Right forelimb (tissue), 1 donor: ENCODE measurements around the gene PREX1.
"Not testable (repeated sequence)": the region's sequence is repeated elsewhere in the genome, so short reads cannot be mapped to it uniquely, and the experiment has no call there.

Experiments used
- DNase-seq: peaks from one replicate; pipeline ENCODE4 v3.0.0-alpha.2; 2018

PREX1 gene

DNA sequence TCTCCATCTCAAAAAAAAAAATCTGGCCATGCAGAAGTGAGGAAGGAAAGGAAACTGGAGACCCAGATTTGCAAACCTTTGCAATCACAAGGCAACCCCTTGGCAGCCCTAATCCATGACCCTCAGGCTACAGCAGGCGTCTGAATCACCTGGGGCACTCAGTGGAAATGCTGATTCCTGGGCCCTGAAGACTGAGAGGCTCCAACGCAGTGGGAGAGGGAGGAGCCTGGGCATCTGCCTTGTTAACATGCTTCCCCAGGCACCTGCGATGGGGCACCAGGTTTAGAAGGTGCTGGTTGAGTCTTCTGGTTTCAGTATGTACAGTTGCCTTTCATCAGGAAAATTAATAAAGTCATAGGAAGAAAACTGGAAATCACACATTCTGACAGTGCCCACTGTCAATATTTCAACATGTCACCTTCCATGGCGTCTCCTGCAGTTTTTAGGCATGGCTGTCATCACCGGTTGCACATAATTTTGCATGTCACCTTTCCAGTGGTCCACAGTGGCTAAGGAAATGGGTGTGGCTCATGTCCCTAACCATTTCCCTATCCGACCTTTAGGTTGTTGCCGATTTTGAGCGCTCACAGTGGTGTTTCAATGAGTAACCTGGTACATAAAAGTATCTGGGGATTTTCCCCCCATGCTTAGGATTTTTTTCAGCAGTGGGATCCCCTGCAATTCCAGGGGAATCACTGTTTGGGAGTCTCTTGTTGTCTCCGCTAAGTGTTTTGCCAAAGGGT is 56.9 kb downstream of the PREX1 start:
- DNase-seq, result no peak

DNA sequence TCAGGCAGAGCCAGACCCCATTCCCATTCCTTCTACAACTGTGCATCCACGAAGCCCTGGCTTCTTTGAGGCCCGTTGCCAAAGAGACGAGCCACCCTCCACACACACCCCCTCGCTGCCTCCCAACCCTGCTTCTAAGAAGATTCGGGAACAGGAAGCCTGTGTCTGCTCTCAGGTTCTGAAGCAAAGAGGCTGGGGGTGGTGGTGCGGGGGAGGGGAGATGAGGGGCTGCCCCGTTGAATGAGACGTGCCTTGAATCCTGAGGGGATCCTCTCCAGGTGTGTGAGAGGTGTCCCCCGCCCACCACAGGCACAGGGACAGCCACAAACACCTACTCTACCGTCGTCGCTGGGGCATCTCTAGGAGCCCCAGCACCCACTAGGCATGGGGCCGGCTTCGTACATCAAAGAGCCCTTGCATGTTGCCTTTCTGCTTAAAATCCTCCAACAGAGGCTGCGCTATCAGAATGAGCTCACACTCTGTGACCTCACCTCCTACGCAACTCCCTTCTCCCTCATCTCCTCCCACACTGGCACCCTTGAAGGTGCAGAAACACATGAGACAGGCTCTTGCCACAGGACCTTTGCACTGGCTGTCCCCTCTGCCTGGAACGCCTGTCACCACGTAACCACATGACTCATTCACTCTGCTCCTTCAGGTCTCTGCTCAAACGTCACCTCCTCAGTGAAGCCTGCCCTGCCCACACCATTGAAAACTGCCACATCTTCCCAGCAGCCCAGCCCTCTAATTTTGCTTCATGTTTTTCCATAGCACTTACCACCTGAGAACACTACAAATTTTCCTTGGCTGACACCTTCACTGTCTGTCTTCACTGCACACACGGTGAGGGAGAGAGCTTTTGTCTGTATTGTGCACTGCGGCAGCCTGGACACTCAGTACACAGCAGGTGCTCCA is 58.5 kb downstream of the PREX1 start:
- no peak for DNase-seq

DNA sequence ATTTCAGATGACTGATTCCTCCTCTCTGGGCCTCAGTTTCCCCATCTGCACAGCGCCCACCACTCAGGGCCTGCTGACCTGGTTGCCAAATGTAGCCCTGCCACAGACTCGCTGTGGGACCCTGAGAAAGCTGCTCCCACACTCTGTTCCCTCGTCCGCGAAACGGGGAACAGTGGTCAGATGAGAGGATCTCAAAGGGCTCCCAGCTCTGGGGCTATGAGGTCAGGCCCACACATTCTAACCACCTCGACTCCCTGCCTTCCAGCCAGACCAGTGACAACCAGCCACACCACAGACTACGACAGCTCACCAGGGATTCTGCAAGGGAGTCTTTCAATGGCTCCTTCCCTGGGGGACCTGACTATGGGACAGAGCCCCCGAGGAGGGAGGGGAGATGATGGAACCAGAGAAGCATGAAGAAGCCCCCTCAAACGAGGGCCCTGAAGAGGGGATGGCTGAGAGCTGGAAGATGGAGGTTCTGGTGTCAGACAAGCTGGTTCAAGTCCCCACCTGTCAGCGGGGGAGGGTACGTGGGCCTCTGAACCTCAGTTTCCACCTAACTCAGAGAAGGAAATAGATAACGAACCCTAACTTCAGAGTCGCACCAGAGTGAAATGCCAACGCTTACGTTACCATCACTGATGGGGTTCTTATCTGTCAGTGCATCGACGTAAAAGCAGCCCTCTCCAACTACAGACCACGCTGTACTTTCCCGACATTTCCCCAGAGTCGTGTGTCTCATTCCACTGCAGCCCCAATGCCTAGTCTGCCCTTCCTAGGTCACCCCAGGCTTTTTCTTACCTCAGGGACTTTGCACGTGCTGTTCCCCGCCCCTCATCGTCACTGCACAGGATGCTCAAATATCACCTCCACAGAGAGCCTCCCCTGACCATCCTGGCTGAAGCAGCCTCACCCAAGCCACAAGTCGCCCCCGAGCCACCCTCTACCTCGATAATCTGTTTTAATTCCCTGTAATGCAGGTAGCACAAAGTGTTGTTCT is 60.5 kb downstream of the PREX1 start:
- DNase-seq, result no peak

DNA sequence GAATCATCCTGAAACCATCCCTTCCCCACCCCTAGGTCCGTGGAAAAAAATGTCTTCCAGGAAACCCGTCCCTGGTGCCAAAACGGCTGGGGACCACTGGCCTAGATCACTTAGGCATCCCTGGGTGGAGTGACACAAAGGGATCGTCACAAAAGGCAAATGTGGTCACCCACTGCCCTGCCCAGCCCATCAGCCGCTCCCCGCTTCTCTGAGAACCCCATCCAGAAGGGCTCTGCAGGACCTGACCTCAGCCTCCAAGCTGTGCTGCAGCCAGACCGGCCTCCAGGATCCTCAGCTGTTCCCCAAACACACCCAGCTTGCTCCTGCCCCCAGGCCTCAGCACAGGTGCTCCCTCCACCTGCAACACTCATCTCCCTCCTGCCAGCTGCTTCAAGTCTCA is 61.6 kb downstream of the PREX1 start:
- DNase-seq, result no peak

DNA sequence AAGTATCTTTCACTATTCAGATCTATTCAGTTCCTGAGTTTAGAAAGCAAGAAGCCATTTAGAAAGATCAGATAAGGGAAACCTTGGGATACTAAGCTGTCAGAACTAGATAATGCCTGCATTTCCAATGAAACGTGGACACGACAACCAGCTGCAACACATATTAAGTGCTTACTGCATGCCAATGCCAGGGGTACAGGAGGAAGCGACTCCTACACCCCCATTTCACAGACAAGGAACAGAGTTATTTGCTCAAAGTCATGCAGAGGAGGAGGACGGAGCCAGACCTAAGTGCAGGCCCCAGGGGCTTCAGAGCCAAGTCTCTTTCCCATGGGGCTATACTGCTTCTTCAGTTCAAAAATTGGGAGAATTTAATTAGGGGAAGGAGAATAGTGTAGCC is 62.4 kb downstream of the PREX1 start:
- DNase-seq, result no peak

DNA sequence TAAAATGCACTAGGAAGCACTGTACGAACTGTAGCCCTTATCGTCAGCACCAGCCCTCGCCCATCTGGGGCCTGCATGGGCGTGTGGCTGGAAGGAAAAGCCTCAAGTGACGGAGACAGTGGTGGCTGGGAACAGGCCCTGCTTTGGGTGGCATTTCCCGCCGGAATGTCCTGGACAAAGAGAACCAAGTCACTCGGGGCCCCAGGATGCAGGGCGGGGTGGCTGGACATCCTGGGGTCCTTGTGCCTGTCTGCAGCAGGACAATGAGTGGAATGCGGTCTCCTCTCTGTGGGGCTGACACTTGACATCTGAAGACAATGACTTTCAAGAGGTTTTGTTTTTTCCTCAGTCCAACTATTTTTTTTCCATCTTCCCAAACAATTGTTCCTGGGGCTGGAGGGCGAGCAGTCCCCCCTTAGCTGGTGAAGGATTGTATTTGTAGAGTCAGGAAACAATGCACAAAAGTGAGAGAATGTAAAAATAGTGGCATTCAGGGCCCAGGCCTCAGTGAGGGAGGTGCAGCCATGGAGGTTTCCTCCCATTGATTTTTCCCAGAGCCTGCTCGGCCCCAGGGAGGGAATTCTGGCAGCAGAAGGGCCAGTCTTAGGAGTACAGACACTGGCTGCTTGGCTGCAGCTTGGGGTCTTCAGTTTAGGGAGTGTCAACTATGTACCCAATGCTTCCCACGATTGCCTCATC is 64.4 kb downstream of the PREX1 start:
- DNase-seq, result no peak

DNA sequence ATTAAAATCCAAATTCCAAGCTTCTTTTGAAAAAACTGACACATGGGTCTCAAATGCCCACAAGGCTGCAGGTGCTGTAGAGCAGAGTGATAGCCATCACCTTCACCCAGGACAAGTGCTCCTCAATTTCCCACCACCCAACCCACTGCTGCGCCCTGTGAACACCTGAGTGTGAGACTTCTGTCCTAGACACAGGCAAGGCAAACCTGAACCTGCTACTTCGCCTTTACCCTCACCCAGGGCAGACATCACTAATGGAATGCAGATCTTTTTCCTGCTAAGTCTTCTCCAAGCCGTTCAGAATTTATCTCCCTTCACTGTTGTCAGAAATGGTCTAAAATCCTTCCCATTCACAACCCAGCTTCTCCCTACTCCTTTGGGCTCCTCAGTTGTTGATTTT is 65.9 kb downstream of the PREX1 start:
- DNase-seq, result no peak

DNA sequence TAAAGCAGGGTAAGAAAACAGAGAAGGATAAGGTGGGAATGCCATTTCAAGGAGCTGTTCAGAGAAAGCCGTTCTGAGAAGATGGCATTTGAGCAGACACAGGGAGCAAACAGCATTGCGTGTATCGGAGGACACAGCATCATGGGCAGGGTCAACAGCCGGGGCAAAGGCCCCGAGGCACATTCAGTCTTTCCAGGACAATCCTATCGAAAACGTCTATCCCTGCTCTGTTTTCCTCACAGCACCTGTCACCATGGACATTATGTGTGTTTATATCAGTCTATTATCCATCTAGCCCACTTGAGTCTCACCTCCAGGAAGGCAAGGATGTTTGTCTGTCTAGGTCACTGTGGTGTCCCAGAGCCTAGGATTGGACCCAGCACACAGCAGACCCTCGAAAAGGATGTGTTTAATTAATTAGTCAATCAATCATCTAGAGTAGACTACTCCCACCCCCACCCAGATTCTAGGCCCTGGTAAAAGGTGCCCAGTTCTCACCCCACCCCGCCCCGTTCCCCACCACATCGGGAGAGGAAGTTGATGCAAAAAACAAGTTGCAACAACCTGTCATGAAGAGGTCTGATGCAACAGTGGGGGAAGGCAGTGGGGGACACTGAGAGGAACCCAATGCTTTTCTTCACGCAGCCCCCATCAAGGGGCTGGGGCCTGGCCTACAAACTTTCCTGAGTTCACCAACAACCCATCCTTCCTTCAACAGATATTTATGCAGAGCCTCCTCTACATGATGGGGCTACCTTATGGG is 66.6 kb downstream of the PREX1 start:
- no peak for DNase-seq

DNA sequence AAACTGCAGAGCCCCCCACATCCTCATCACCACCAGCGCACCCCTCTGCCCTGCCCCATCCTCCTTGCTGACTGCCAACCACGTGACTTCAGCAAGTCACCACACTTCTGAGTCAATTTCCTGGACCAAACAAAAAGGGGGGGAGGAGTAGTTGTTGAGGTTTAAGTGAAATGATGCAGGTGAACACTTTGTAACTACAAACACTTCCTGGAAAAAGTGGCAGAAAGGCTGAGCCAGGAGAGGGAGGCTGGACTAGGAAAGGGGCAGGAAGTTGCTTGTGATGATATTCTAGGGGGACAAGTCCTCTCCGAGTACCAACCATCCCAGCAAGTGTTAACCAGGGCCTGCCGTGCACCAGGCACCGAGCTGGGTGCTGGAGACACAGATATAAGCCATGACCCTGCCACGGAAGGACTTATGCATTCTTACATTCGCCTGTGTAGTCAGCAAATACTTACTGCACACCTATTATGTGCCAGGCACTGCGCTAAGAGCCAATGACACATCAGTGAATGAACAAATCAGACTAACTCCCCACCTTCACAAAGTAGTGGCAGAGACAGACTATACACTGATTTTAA is 67.3 kb downstream of the PREX1 start:
- no peak for DNase-seq

DNA sequence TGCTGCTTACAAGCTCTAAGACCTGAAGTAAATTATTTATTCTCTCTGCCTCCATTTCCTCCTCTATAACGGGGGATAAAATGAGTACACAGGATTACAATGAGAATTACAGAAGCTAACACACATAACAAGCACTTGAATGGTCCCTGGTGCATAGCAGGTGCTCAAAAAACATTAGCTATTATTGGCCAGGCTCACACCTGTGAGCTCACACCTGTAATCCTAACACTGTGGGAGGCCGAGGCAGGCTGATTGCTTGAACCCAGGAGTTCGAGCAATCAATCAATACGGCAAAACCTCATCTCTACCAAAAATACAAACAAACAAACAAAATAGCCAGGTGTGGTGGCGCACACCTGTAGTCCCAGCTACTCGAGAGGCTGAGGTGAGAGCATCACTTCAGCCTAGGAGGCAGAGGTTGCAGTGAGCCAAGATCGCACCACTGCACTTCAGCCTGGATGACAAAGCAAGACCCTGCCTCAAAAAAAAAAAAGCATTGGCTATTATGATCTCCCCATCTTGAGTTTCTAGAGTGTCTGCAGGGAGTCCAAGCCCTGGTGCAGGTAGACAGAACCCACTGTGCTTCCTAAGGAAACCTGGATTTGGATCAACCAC is 68.1 kb downstream of the PREX1 start:
- no peak for DNase-seq

DNA sequence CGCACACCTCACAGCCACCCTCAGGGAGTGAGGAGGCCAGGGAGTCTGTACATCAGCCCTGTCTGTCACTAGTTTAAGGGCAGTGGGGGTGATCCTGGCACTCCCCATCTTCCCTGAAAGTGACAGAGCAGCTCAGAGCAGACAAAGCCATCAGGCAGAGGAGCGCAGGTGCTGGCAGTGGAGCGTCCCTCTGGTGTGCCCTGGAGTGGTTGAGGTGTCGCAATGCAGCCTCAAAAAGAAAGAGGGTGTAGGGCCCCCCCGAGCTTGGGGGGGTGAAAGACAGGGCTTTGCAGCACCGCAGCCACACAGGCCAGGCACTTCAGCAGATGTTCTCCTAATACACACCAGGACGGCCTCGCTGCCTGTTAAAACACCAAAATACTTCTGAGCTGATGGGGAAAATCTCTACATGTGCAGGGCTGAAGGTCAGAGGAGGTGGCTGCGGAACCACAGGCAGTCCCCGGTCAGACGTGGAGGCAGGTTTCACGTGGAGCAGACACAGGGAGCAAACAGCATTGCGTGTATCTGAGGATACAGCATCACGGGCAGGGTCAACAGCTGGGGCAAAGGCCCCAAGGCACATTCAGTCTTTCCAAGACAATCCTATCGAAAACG is 69.5 kb downstream of the PREX1 start:
- no peak for DNase-seq

DNA sequence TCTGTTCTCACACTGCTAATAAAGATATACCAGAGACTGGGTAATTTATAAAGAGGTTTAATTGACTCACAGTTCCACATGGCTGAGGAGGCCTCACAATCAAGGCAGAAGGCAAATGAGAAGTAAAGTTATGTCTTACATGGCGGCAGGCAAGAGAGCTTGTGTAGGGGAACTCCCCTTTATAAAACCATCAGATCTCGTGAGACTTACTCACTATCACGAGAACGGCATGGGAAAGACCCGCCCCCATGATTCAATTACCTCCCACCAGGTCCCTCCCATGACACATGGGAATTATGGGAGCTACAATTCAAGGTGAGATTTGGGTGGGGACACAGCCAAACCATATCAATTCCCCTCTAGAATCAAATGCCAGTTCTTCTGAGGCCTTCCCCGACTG is 71.0 kb downstream of the PREX1 start:
- not testable (repeated sequence) for DNase-seq

DNA sequence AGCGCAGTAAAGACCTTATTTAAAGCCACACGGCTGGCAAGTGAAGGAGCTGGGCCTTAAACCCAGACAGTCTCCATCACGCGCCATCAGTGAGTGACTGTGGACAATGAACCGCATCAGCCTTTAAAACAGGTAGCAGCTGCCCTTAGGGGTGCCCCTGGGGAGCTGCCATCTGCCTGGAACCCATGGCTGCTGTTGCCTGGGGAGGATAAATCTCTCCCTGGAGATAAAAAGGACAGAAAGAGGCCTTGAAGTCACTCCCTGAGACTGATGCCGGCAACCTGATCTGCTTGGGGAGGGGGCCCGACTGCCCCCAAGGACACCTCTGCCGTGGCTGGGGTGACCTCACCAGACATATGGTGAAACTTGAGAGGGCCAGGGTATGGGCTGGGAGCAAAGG is 73.5 kb downstream of the PREX1 start:
- DNase-seq, result no peak

DNA sequence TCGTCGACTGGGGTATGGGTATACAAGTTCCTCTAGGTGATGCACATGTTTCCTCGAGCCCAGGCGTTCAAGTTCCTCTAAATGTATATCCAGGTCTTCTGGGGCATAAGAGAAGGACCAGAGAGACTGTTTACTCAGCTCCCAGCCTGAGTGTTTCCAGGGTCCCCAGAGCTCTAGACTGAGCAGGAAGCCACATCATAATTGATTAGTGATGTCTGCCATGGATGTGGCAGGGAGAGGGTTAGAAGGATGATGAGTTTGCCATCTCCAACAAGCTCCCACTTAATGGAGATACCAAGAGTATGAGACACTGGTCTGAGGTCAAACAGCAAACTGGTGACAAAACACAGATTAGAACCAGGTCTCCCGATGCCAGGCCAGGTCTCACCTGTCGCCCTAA is 74.8 kb downstream of the PREX1 start:
- DNase-seq, result no peak

DNA sequence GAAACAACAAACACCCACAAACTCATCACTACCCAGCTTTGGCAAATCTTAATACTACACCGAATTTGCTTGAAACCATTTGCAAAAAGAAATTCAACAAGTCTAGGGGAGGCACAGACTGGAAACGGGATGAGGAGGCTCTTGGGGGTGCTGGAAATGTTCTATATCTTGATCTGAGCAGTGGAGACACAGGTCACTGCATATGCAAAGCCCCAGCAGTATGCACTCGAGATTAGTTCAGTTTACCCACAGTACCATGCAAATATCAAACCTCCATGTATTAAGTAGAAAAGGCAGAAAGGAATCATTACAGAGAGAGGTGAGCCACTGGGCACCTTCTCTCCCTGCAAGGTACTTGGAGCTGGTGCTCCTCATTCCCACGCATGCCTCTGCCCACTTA is 75.9 kb downstream of the PREX1 start:
- no peak for DNase-seq

DNA sequence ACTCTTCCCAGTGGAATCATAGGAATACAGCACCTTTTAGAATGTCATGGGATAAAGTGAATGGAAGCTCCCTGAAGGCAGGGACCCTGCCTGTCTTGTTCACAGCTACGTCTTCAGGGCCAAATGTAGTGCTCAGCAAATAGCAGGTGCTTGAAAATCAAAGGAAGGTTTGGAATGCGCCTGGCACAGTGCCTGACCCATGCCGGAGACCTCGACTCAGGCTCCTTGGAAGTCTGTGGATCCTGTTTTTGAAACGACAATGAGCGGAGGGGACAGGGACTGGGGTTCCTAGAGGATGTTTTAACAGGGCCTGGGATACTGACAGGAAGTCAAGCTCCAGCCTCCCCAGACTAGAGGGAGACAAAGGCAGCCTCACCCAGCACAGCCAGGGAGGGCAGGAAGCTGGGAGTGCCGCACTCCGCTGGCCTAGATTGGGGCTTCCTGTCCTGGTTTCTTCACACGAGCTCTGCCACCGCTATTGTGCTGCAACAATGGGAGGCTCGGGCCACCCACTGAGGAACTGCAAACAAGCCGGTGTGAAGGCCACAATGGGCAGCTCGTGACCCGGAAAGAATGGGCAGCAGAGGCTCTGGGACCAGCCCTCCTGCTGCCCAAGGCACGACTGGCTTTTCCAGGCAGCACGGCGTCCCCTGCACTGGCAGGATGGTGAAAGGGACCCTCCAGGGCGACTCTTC is 76.7 kb downstream of the PREX1 start:
- DNase-seq, result no peak

DNA sequence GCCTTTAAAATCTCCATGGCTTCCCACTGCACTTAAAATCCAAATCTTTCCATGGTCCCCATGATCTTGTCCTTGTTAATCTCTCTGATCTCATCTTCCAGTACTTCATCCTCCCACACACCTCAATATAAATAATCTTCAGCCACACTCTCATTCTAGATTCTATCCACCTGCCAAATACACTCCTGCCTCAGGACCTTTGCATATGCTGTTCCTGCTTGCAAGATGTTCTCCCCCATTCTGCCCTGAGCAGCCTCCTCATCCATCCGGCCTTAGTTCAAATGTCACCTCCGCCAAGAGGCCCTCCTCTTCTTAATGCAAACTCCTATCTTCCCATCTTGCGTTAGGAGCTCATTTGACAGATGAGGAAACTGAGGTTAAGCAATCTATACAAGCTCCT is 77.4 kb downstream of the PREX1 start:
- DNase-seq, result no peak

DNA sequence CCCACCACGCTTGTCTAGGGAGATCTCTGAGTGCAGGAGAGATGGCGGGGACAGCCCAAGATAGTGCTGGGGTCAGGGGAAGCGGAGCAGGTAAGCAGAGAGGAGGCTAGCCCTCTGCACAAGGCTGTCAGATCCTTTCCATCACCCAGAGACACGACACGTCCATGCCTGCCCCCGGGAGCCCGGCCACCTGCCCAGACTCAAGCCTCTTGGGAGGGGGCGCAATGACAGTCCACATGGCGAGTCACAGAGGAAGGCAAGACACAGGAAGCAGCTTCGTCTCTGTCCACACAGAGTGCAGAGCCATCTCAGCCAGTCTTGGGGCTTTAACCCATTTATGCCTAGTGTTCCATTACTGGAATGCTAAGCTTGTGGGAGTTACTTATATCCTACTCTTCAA is 78.4 kb downstream of the PREX1 start:
- DNase-seq, result no peak

DNA sequence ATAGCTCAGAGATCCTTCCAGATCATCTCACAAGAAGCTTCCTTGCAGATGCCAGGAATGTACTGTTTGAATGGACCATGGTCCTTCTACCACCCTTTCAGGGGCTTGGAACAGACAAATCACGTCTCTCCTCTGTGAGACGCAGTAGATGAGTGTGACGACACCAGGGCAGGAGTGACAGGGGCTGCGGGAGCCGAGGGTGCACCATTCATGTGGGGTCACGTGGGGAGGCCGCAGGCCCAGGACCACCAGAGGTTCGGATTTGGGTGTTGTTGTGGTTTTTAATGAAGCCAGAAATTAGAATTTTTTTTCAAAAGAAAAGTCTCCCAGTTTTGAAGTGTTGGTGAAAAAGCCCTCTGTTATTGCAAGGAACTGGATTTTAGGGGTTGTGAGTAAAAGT is 79.2 kb downstream of the PREX1 start:
- DNase-seq, result no peak
